HepG2 (cell line): ENCODE measurements around the gene RNF126. TPM values are rescaled to one million over a fixed set of nuclear protein-coding genes. Genes with fewer than 3 reads are reported as not detected.

ENCODE experiments used
- ARID5B ChIP-seq: IDR thresholded peaks from 2 replicates; pipeline ENCODE4 v1.4.0; 2020; ENCODE audit warnings: mild to moderate bottlenecking, missing genetic modification reagents
- EED ChIP-seq: sonication (generic); formaldehyde crosslinking; IDR thresholded peaks from 2 replicates; pipeline ENCODE4 v1.5.0; 2020; ENCODE audit warnings: mild to moderate bottlenecking, missing genetic modification reagents
- EP300 ChIP-seq, 3 experiments: sonication (generic) in 1 of 3; formaldehyde crosslinking in 1 of 3; IDR thresholded peaks; 2 replicates each; pipeline versions ENCODE4 v1.5.1 to v1.6.1; 2011 to 2020; ENCODE audit warnings: low read depth in 2 of 3, low read length in 2 of 3, borderline replicate concordance in 1 of 3, improper control_type of control experiment in 1 of 3, mild to moderate bottlenecking in 1 of 3, missing genetic modification reagents in 1 of 3, moderate library complexity in 1 of 3
- FOXA3 ChIP-seq: IDR thresholded peaks from 2 replicates; pipeline ENCODE4 v1.6.1; 2016; ENCODE audit warnings: missing genetic modification reagents, missing compliant biosample characterization
- KLF12 ChIP-seq: sonication (generic); formaldehyde crosslinking; IDR thresholded peaks from 2 replicates; pipeline ENCODE4 v1.4.0; 2020; ENCODE audit warnings: missing genetic modification reagents, borderline replicate concordance
- KMT2A ChIP-seq: sonication (generic); formaldehyde crosslinking; IDR thresholded peaks from 2 replicates; pipeline ENCODE4 v1.4.0; 2020; ENCODE audit warnings: missing genetic modification reagents
- NFIB ChIP-seq: sonication (generic); formaldehyde crosslinking; IDR thresholded peaks from 2 replicates; pipeline ENCODE4 v1.9.0; 2021; ENCODE audit warnings: missing genetic modification reagents, mild to moderate bottlenecking, borderline replicate concordance
- NFYB ChIP-seq: sonication (generic); formaldehyde crosslinking; IDR thresholded peaks from 2 replicates; pipeline ENCODE4 v1.4.0; 2020; ENCODE audit warnings: missing genetic modification reagents
- PAX8 ChIP-seq: sonication (generic); formaldehyde crosslinking; IDR thresholded peaks from 2 replicates; pipeline ENCODE4 v1.8.0; 2022; ENCODE audit warnings: mild to moderate bottlenecking, missing genetic modification reagents, borderline replicate concordance
- PRDM15 ChIP-seq: sonication (generic); formaldehyde crosslinking; IDR thresholded peaks from 2 replicates; pipeline ENCODE4 v1.4.0; 2020; ENCODE audit warnings: missing genetic modification reagents
- RBFOX2 ChIP-seq: fragments of 200-400 bp; formaldehyde crosslinking; IDR thresholded peaks from 2 replicates; pipeline ENCODE4 v1.6.1; 2017; ENCODE audit warnings: low read depth, mild to moderate bottlenecking, low read length
- RBM22 ChIP-seq: fragments of 200-400 bp; formaldehyde crosslinking; optimal IDR thresholded peaks from 2 replicates; pipeline ENCODE3; 2017; ENCODE audit warnings: mild to moderate bottlenecking, low read length, moderate library complexity
- USF2 ChIP-seq, 2 experiments: sonication (generic) in 1 of 2; formaldehyde crosslinking in 1 of 2; IDR thresholded peaks; 2 replicates each; pipeline versions ENCODE4 v1.5.1 to v1.6.1; 2011 to 2020; ENCODE audit warnings: borderline replicate concordance in 1 of 2, low read depth in 1 of 2, low read length in 1 of 2, mild to moderate bottlenecking in 1 of 2, missing genetic modification reagents in 1 of 2, moderate library complexity in 1 of 2
- ZNF18 ChIP-seq: sonication (generic); formaldehyde crosslinking; IDR thresholded peaks from 2 replicates; pipeline ENCODE4 v1.8.0; 2022; ENCODE audit warnings: mild to moderate bottlenecking, missing genetic modification reagents; ENCODE audit not compliant: insufficient replicate concordance
- ZNF180 ChIP-seq: sonication (generic); formaldehyde crosslinking; IDR thresholded peaks from 2 replicates; pipeline ENCODE4 v1.4.0; 2020; ENCODE audit warnings: low read depth, missing genetic modification reagents, borderline replicate concordance
- ZNF563 ChIP-seq: sonication (generic); formaldehyde crosslinking; IDR thresholded peaks from 2 replicates; pipeline ENCODE4 v1.8.0; 2022; ENCODE audit warnings: mild to moderate bottlenecking, moderate library complexity, missing genetic modification reagents
- polyA plus RNA-seq, 8 experiments: library from polyadenylated mRNA; depleted of rRNA in 3 of 8; stranded (reverse) in 7 of 8; unstranded in 1 of 8; fragments of >200 nt; fragmentation: Illumina TruSeq in 4 of 8; extraction: Trizol in 4 of 8; gene quantifications; 2 replicates each; pipeline versions ENCODE4 v1.2.1 to v1.2.3, GENCODE V29; 2011 to 2016; ENCODE audit warnings: low read depth in 4 of 8, missing spikeins in 1 of 8, mixed read lengths in 1 of 8; ENCODE audit not compliant: insufficient read depth in 1 of 8
- total RNA-seq, 5 experiments: library from RNA; depleted of rRNA; stranded (reverse); fragments of >200 nt; fragmentation: Illumina TruSeq; extraction: Trizol; gene quantifications; 2 replicates each; pipeline ENCODE4 v1.2.3, GENCODE V29; 2016; ENCODE audit warnings: low read depth in 1 of 5

Gene RNF126
- total and polyA plus RNA-seq, 2 of the 13 experiments (the other 11 are each of a cell fraction or from before 2014, with no cell fraction given), result 23.2 to 34.0 TPM

- peak; percentile 96 for TF ChIP-seq ARID5B
- no peak; the same call in 1 of the 2 replicates for TF ChIP-seq PAX8 (CRISPR knock-in tag)
- no peak for TF ChIP-seq ZNF563 (CRISPR knock-in tag)
- peak in 1 of 2 experiments; percentile 69; a peak in 2 of 4 replicates for TF ChIP-seq EP300 (IDR thresholded peaks at IDR 0.05; ENCODE audit: low read depth in 2 of 2, low read length in 2 of 2)
- peak; percentile 76 for TF ChIP-seq EP300 (CRISPR knock-in tag; IDR thresholded peaks at IDR 0.05; ENCODE audit: borderline replicate concordance)
- TF ChIP-seq USF2 (IDR thresholded peaks at IDR 0.05; ENCODE audit: low read depth, low read length), result no peak
- no peak for TF ChIP-seq USF2 (CRISPR knock-in tag; IDR thresholded peaks at IDR 0.05; ENCODE audit: borderline replicate concordance)
- no peak for TF ChIP-seq ZNF18
- peak; percentile 71; the same call in 1 of the 2 replicates for TF ChIP-seq PRDM15 (CRISPR knock-in tag)
- TF ChIP-seq FOXA3 (CRISPR knock-in tag), result peak; percentile 82
- TF ChIP-seq RBFOX2, result peak; percentile 89
- TF ChIP-seq KLF12 (CRISPR knock-in tag), result no peak
- peak; percentile 70 for TF ChIP-seq KMT2A
- TF ChIP-seq ZNF180 (CRISPR knock-in tag), result no peak
- peak; percentile 86 for TF ChIP-seq RBM22
- TF ChIP-seq NFYB (CRISPR knock-in tag), result no peak
- TF ChIP-seq EED, result peak; percentile 5; the same call in 1 of the 2 replicates
- no peak for TF ChIP-seq NFIB
These were observed 2.1 kb downstream of the RNF126 start (continued) for GRCh38 chr19:660793-661426.
